GM18505 (cell line): ENCODE measurements around the gene DNAJC5.
A peak's percentile ranks its signal among the peaks of the same experiment; 100 is the strongest.
"Not testable (repeated sequence)": the region's sequence is repeated elsewhere in the genome, so short reads cannot be mapped to it uniquely, and the experiment has no call there.

Source experiments
- ATAC-seq: cut with Tn5 transposase; IDR thresholded peaks from one replicate; pipeline ENCODE4 v1.9.1; 2021; ENCODE audit not compliant: unreplicated experiment
- POLR2A ChIP-seq: IDR thresholded peaks from 4 replicates; pipeline ENCODE4 v1.6.1; 2011; ENCODE audit warnings: borderline replicate concordance; ENCODE audit not compliant: insufficient read depth, insufficient read length; ENCODE audit errors: extremely low read depth

The DNAJC5 gene

GRCh38 chr20:63894358-63895201 lies at the start of gene DNAJC5:
Gene DNAJC5, plus strand, starts transcription at chr20:63895126. Its CDS starts 33,220 bp downstream, at chr20:63928346.
- peak; percentile 40 for TF ChIP-seq POLR2A
- ATAC-seq: peak; percentile 85

- no peak for TF ChIP-seq POLR2A
- no peak for ATAC-seq
Observed at GRCh38 chr20:63846128-63846771, 48.7 kb upstream of the DNAJC5 start.

- no peak for ATAC-seq
- no peak for TF ChIP-seq POLR2A
Observed at GRCh38 chr20:63846888-63847236, 48.1 kb upstream of the DNAJC5 start.

GRCh38 chr20:63847237-63848002 lies 47.5 kb upstream of the DNAJC5 start:
- TF ChIP-seq POLR2A: no peak
- no peak for ATAC-seq

GRCh38 chr20:63848003-63848911 lies 46.7 kb upstream of the DNAJC5 start:
- ATAC-seq: no peak
- no peak for TF ChIP-seq POLR2A

- no peak for TF ChIP-seq POLR2A
- ATAC-seq: peak; percentile 77
Observed at GRCh38 chr20:63850689-63851547, 44.0 kb upstream of the DNAJC5 start.

GRCh38 chr20:63851548-63851943 lies 43.4 kb upstream of the DNAJC5 start:
- not testable (repeated sequence) for ATAC-seq

- ATAC-seq: not testable (repeated sequence)
Observed at GRCh38 chr20:63853733-63854068, 41.2 kb upstream of the DNAJC5 start.

GRCh38 chr20:63854069-63854765 lies 40.7 kb upstream of the DNAJC5 start:
- no peak for TF ChIP-seq POLR2A

GRCh38 chr20:63854766-63855362 lies 40.1 kb upstream of the DNAJC5 start:
- ATAC-seq: no peak
- TF ChIP-seq POLR2A: no peak

More at GRCh38 chr20:63854069-63854765, 40.7 kb upstream of the DNAJC5 start:
- no peak for ATAC-seq

GRCh38 chr20:63855363-63856097 lies 39.4 kb upstream of the DNAJC5 start:
- no peak for ATAC-seq
- no peak for TF ChIP-seq POLR2A

GRCh38 chr20:63856098-63856511 lies 38.8 kb upstream of the DNAJC5 start:
- no peak for TF ChIP-seq POLR2A
- ATAC-seq: no peak
